Thoracic aorta (tissue), 2 donors: ENCODE results near the gene BMP8A. TPM values are rescaled to one million over a fixed set of nuclear protein-coding genes. Genes with fewer than 3 reads are reported as not detected.
A peak's percentile ranks its signal among the peaks of the same experiment; 100 is the strongest.
"Not testable (repeated sequence)": the region's sequence is repeated elsewhere in the genome, so short reads cannot be mapped to it uniquely, and the experiment has no call there.

Experiments used
- ATAC-seq: fragments of 150-250 bp; one replicate; pipeline ENCODE4 v1.8.0; 2017; ENCODE audit warnings: low read depth; ENCODE audit not compliant: insufficient number of reproducible peaks, low FRiP score
- DNase-seq: peaks from one replicate; pipeline ENCODE4 v3.0.0-alpha.2; 2020; ENCODE audit warnings: low spot score
- H3K27ac ChIP-seq, 2 donors: fragments of 200-600 bp; sonication (generic); 1 replicate in 1 of 2; 2 replicates in 1 of 2; pipeline ENCODE4 v1.5.1; 2016; ENCODE audit warnings: mild to moderate bottlenecking in 2 of 2, moderate library complexity in 2 of 2
- H3K27me3 ChIP-seq: fragments of 200-600 bp; sonication (generic); replicated peaks from 2 replicates; pipeline ENCODE4 v1.6.0; 2016; ENCODE audit warnings: mild to moderate bottlenecking; ENCODE audit not compliant: insufficient read depth
- H3K36me3 ChIP-seq: fragments of 200-600 bp; sonication (generic); one replicate; pipeline ENCODE4 v1.5.1; 2016
- H3K4me1 ChIP-seq, 2 donors: fragments of 200-600 bp; sonication (generic); 1 replicate in 1 of 2; 2 replicates in 1 of 2; pipeline versions ENCODE4 v1.5.1 to v1.6.0; 2016; ENCODE audit warnings: low read depth in 2 of 2, mild to moderate bottlenecking in 1 of 2; ENCODE audit not compliant: control insufficient read depth in 1 of 2
- H3K4me3 ChIP-seq: fragments of 200-600 bp; sonication (generic); 2 replicates; pipeline ENCODE4 v1.5.1; 2016; ENCODE audit warnings: mild to moderate bottlenecking
- H3K9me3 ChIP-seq: fragments of 200-600 bp; sonication (generic); 2 replicates; pipeline ENCODE4 v1.5.1; 2016
- total RNA-seq, 2 donors: library from RNA; depleted of rRNA; stranded (reverse); fragments of >200 nt; gene quantifications; one replicate each; pipeline versions ENCODE4 v1.1.0 to v1.2.3, GENCODE V29; 2016
- TF ChIP-seq, protein P1 (sequence below): fragments of 200-600 bp; sonication (generic); IDR thresholded peaks from one replicate; pipeline ENCODE4 v1.5.1; 2019; ENCODE audit warnings: antibody characterized with exemption

The BMP8A gene
- not detected for total RNA-seq

GRCh38 chr1:39491146-39491921 is at the start of gene BMP8A:
Gene BMP8A (plus strand): TSS chr1:39491636. CDS start chr1:39491992, 356 bp downstream.
- ATAC-seq (no peak), DNase-seq (no peak)
- Histone ChIP-seq H3K27me3 (no peaks in the 10 kb centered on the region), H3K4me1 (peaks cover 0 to 12% of the 10 kb centered on the region in 2 donors), H3K27ac (no peak within 1 kb of the TSS), H3K9me3 (no peaks in the 10 kb centered on the region), H3K4me3 (peak within 1 kb of the TSS; percentile 75), H3K36me3 (peaks cover 11% of the 10 kb centered on the region)
- TF ChIP-seq, protein P1, sequence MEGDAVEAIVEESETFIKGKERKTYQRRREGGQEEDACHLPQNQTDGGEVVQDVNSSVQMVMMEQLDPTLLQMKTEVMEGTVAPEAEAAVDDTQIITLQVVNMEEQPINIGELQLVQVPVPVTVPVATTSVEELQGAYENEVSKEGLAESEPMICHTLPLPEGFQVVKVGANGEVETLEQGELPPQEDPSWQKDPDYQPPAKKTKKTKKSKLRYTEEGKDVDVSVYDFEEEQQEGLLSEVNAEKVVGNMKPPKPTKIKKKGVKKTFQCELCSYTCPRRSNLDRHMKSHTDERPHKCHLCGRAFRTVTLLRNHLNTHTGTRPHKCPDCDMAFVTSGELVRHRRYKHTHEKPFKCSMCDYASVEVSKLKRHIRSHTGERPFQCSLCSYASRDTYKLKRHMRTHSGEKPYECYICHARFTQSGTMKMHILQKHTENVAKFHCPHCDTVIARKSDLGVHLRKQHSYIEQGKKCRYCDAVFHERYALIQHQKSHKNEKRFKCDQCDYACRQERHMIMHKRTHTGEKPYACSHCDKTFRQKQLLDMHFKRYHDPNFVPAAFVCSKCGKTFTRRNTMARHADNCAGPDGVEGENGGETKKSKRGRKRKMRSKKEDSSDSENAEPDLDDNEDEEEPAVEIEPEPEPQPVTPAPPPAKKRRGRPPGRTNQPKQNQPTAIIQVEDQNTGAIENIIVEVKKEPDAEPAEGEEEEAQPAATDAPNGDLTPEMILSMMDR: no peak

- Histone ChIP-seq H3K27ac (no peak overlapping the region), H3K27me3 (no peaks in the 10 kb centered on the region), H3K36me3 (peaks cover 71% of the 10 kb centered on the region), H3K4me1 (no peaks in the 10 kb centered on the region), H3K9me3 (no peaks in the 10 kb centered on the region), H3K4me3 (no peak overlapping the region)
- TF ChIP-seq, protein P1: no peak
- ATAC-seq (no peak), DNase-seq (no peak)
These were observed 49.6 kb upstream of the BMP8A start for GRCh38 chr1:39441797-39442196.

- H3K27me3 ChIP-seq: no peaks in the 10 kb centered on the region
- no peak for ATAC-seq
- H3K4me3 ChIP-seq: no peak overlapping the region
- no peaks in the 10 kb centered on the region for H3K9me3 ChIP-seq
- no peaks in the 10 kb centered on the region for H3K4me1 ChIP-seq
- H3K36me3 ChIP-seq: peaks cover 73% of the 10 kb centered on the region
- TF ChIP-seq, protein P1: no peak
- no peak overlapping the region for H3K27ac ChIP-seq
- no peak for DNase-seq
These were observed 45.9 kb upstream of the BMP8A start for GRCh38 chr1:39445573-39445972.

DNA sequence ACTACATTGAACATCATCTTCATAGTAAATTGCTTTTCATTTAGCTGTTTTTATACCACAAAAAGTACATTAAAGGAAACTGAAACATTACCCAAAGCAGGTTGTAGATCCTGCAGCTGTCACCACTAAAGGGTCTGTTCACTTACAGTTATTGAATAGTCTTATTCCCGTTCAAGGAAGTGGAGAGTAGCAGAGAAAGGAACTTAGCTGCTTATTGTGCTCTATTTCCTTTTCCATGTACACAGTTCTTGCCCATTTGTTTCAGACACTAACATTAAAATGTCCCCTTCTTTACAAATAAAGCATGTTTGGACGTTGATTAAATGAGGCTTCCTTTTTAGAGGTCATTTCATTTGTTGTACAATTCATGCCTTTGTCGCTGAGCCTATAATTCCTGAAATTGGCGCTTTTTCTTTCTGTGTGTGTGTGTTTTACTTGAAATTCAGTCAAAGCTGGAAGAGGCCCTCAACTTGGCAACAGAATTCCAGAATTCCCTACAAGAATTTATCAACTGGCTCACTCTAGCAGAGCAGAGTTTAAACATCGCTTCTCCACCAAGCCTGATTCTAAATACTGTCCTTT is 44.4 kb upstream of the BMP8A start:
- ATAC-seq: no peak
- TF ChIP-seq, protein P1: no peak

DNA sequence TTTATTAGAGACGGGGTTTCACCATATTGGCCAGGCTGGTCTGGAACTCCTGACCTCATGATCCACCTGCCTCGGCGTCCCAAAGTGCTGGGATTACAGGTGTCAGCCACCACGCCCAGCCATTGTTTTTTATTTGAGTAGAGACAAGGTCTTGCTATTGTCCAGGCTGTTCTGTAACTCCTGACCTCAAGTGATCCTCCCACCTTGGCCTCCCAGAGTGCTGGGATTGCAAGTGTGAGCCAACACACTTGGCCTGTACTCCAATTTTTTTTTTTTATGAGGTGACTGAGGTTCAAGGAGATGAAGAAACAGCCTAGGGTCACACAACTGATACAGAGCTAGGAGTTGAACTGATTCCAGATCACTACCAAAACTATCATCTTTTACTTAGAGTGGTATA is 41.4 kb upstream of the BMP8A start:
- H3K36me3 ChIP-seq: peaks cover 73% of the 10 kb centered on the region
- H3K4me3 ChIP-seq, DNase-seq, ATAC-seq, H3K27ac ChIP-seq, H3K27me3 ChIP-seq, H3K4me1 ChIP-seq, H3K9me3 ChIP-seq: not testable (repeated sequence)

More for the DNA sequence above, 44.4 kb upstream of the BMP8A start:
- Histone ChIP-seq H3K36me3 (peaks cover 76% of the 10 kb centered on the region), H3K4me1 (no peaks in the 10 kb centered on the region), H3K27ac (no peak overlapping the region), H3K27me3 (no peaks in the 10 kb centered on the region), H3K4me3 (no peak overlapping the region), H3K9me3 (no peaks in the 10 kb centered on the region)
- DNase-seq: no peak
